Limb (tissue), 2 donors: ENCODE results near the gene NEGR1.

ENCODE experiments used
- DNase-seq, 2 donors: peaks; one replicate each; pipeline ENCODE4 v3.0.0-alpha.2; 2016; ENCODE audit errors: extremely low spot score in 2 of 2

Gene NEGR1

GRCh38 chr1:72235062-72235461 is 47.3 kb downstream of the NEGR1 start:
- no peak for DNase-seq

GRCh38 chr1:72230746-72231145 is 51.6 kb downstream of the NEGR1 start:
- no peak for DNase-seq

GRCh38 chr1:72229893-72230292 is 52.4 kb downstream of the NEGR1 start:
- no peak for DNase-seq

- DNase-seq, result no peak
Observed at GRCh38 chr1:72227667-72228066, 54.7 kb downstream of the NEGR1 start.

GRCh38 chr1:72224506-72224905 is 57.8 kb downstream of the NEGR1 start:
- no peak for DNase-seq

- DNase-seq, result no peak
Observed at GRCh38 chr1:72221811-72222210, 60.5 kb downstream of the NEGR1 start.

- no peak for DNase-seq
Observed at GRCh38 chr1:72218141-72218739, 64.1 kb downstream of the NEGR1 start.

GRCh38 chr1:72207059-72207458 is 75.3 kb downstream of the NEGR1 start:
- DNase-seq, result no peak

- no peak for DNase-seq
Observed at GRCh38 chr1:72202761-72203160, 79.6 kb downstream of the NEGR1 start.

- DNase-seq, result no peak
Observed at GRCh38 chr1:72197786-72198185, 84.6 kb downstream of the NEGR1 start.

- DNase-seq, result peak in 1 of 2 donors; percentile 28
Observed at GRCh38 chr1:72186733-72187307, 95.5 kb downstream of the NEGR1 start.

GRCh38 chr1:72184099-72184701 is 98.1 kb downstream of the NEGR1 start:
- DNase-seq, result no peak

GRCh38 chr1:72182859-72183258 is 99.5 kb downstream of the NEGR1 start:
- no peak for DNase-seq

- DNase-seq, result no peak
Observed at GRCh38 chr1:72178266-72178665, 104.1 kb downstream of the NEGR1 start.

- no peak for DNase-seq
Observed at GRCh38 chr1:72177711-72178110, 104.6 kb downstream of the NEGR1 start.

- DNase-seq, result no peak
Observed at GRCh38 chr1:72170246-72170645, 112.1 kb downstream of the NEGR1 start.

GRCh38 chr1:72166426-72166825 is 115.9 kb downstream of the NEGR1 start:
- no peak for DNase-seq

- DNase-seq, result no peak
Observed at GRCh38 chr1:72150508-72150907, 131.8 kb downstream of the NEGR1 start.

- DNase-seq, result no peak
Observed at GRCh38 chr1:72141875-72142274, 140.5 kb downstream of the NEGR1 start.

- DNase-seq, result no peak
Observed at GRCh38 chr1:72140222-72140621, 142.1 kb downstream of the NEGR1 start.

- DNase-seq, result no peak
Observed at GRCh38 chr1:72137656-72138055, 144.7 kb downstream of the NEGR1 start.

- DNase-seq, result no peak
Observed at GRCh38 chr1:72129869-72130268, 152.5 kb downstream of the NEGR1 start.
